Lung (tissue), 12 donors: Measurements from ENCODE around the gene TBX2. TPM values are rescaled to one million over a fixed set of nuclear protein-coding genes. Genes with fewer than 3 reads are reported as not detected.

Experiments used
- ATAC-seq: fragments of 200-7000 bp; cut with Tn5 transposase; one replicate; pipeline ENCODE4 v1.9.1; 2020; ENCODE audit warnings: moderate number of reproducible peaks; ENCODE audit not compliant: insufficient read depth, low FRiP score
- DNase-seq, 3 donors: peaks; one replicate each; pipeline ENCODE4 v3.0.0-alpha.2; 2013 to 2017
- H3K27ac ChIP-seq, 2 donors: one replicate each; pipeline ENCODE4 v1.5.1; 2013; ENCODE audit warnings: mild to moderate bottlenecking in 2 of 2, moderate library complexity in 2 of 2, control low read depth in 1 of 2, inconsistent platforms in 1 of 2, low read depth in 1 of 2, low read length in 1 of 2
- H3K27me3 ChIP-seq, 3 donors: one replicate each; pipeline ENCODE4 v1.5.1; 2013; ENCODE audit warnings: low read length in 2 of 3; ENCODE audit not compliant: control insufficient read depth in 3 of 3, insufficient read depth in 3 of 3
- H3K36me3 ChIP-seq, 4 donors: one replicate each; pipeline ENCODE4 v1.5.1; 2013; ENCODE audit warnings: low read length in 4 of 4, mild to moderate bottlenecking in 1 of 4, moderate library complexity in 1 of 4; ENCODE audit not compliant: control insufficient read depth in 4 of 4, insufficient read depth in 4 of 4
- H3K4me1 ChIP-seq, 5 donors: one replicate each; pipeline ENCODE4 v1.5.1; 2013; ENCODE audit warnings: low read length in 5 of 5, mild to moderate bottlenecking in 2 of 5, moderate library complexity in 1 of 5; ENCODE audit not compliant: control insufficient read depth in 5 of 5, insufficient read depth in 5 of 5
- H3K4me3 ChIP-seq: one replicate; pipeline ENCODE4 v1.5.1; 2013; ENCODE audit warnings: mild to moderate bottlenecking, control low read depth, moderate library complexity
- H3K9ac ChIP-seq, 2 donors: one replicate each; pipeline ENCODE4 v1.5.1; 2013; ENCODE audit warnings: low read length in 2 of 2, control low read depth in 1 of 2; ENCODE audit not compliant: insufficient read depth in 1 of 2
- H3K9me3 ChIP-seq, 4 donors: one replicate each; pipeline ENCODE4 v1.5.1; 2013; ENCODE audit warnings: low read length in 3 of 4, mild to moderate bottlenecking in 1 of 4, moderate library complexity in 1 of 4; ENCODE audit not compliant: control insufficient read depth in 4 of 4, insufficient read depth in 3 of 4
- WGBS, 2 donors: extraction: QIAGEN DNeasy Blood & Tissue Kit; methylation state at CpG; one replicate each; pipeline ENCODE4 v1.1.7; 2013; 5-methylcytosine and 5-hydroxymethylcytosine counted together
- polyA plus RNA-seq, 2 donors: library from polyadenylated mRNA; stranded (reverse); fragments of 200-250 nt; gene quantifications; one replicate each; pipeline ENCODE4 v1.2.1, GENCODE V29; 2013
- total RNA-seq, 2 donors: library from RNA; depleted of rRNA in 1 of 2; stranded (reverse); fragments of >200 nt in 1 of 2; gene quantifications; one replicate each; pipeline ENCODE4 v1.2.1, GENCODE V29; 2014 to 2021
- TF ChIP-seq, protein P1 (sequence below): IDR thresholded peaks from 2 replicates; pipeline ENCODE4 v1.5.1; 2012; ENCODE audit warnings: mild to moderate bottlenecking; ENCODE audit errors: control extremely low read depth, extremely low read depth
- donor health status: control.
- donor health status: control.
- donor health status: Bipolar disorder and iron deficiency.
- donor health status: healthy.
- donor health status: DM: yes; HTN: yes; CAD: no.

TBX2 gene
- total and polyA plus RNA-seq, 4 donors, result 44.5 to 155 (median 79.2) TPM

DNA sequence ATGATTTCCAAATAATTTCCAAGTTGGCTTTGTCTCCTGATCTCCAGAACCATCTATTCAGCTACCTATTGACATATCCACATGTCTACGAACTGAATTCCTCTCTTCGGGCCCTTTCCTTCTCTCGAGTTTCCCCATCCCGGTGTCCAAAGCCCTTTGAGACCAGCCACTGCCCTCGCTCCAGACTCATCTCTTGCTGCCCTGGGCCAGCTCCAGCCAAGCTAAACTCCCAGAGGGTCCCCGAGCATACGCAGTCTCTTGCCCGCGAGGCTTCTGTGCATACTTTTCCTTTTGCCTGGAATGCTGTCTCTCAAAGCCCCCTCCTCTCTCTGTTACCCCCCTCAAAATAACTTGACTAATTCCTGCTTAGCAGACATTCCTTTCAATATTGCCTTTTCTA, 27.2 kb upstream of the TBX2 start:
- no peaks in the 10 kb centered on the region for H3K9me3 ChIP-seq
- peaks cover 0 to 10% (median under 1%) of the 10 kb centered on the region in 5 donors for H3K4me1 ChIP-seq
- H3K4me3 ChIP-seq, result no peak overlapping the region
- peaks cover 0 to 3% (median 0%) of the 10 kb centered on the region in 4 donors for H3K36me3 ChIP-seq
- TF ChIP-seq, protein P1, sequence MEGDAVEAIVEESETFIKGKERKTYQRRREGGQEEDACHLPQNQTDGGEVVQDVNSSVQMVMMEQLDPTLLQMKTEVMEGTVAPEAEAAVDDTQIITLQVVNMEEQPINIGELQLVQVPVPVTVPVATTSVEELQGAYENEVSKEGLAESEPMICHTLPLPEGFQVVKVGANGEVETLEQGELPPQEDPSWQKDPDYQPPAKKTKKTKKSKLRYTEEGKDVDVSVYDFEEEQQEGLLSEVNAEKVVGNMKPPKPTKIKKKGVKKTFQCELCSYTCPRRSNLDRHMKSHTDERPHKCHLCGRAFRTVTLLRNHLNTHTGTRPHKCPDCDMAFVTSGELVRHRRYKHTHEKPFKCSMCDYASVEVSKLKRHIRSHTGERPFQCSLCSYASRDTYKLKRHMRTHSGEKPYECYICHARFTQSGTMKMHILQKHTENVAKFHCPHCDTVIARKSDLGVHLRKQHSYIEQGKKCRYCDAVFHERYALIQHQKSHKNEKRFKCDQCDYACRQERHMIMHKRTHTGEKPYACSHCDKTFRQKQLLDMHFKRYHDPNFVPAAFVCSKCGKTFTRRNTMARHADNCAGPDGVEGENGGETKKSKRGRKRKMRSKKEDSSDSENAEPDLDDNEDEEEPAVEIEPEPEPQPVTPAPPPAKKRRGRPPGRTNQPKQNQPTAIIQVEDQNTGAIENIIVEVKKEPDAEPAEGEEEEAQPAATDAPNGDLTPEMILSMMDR, result no peak
- H3K27ac ChIP-seq, result no peak overlapping the region
- no peak overlapping the region for H3K9ac ChIP-seq
- no peaks in the 10 kb centered on the region for H3K27me3 ChIP-seq
- DNase-seq (no peak), ATAC-seq (no peak)
- WGBS, 2 donors, result 92 to 94% methylated on average over 9 of the region's 9 CpGs

DNA sequence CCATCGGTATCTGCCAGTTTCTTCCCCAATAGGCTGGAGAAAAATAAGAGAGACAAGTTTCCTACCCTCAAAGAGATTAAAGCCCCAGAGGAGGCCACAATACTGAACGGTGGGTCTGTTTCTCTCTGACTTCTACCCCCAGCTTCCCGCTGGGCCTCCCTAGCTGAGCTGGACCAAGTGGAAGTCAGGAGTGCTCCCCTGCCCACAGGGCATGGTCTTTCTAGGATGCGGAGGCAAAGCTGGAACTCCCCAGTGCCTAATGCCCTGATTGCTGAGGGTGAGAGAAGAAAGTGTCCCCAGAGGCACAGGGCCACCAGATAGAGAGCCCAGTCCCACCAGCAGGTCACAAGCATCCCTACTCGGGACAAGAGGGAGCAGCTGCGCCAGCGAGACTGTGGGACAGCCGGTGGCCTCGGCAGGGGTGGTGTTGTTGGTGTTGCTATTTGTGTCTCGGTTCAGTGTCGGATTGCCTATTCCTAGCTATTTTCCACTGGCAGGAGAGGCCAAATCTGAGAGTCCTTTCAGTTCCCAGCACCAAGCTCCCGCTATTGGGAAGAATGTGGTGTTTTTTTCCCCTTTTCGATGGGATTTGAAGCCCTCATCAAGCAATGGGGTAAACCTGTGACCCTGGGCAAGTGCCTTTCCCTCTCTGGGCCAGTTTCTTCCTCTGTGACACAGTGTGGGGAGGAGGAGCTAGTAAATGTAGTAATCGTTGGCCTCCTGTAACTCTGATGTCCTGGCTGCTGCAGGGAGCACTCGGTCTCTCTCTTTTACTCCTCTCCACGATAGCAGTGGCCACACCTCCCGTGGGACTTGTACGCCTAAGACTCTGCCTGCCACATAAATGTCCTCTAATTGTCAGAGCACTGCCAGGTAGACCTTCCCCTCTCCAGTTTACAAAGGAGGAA, 22.5 kb upstream of the TBX2 start:
- Histone ChIP-seq H3K27me3 (no peaks in the 10 kb centered on the region), H3K27ac (peak overlapping the region in 1 of 2 donors; percentile 20), H3K4me3 (no peak overlapping the region), H3K4me1 (peaks cover 0 to 31% (median 7%) of the 10 kb centered on the region in 5 donors), H3K9ac (no peak overlapping the region), H3K36me3 (peaks cover 0 to under 1% (median 0%) of the 10 kb centered on the region in 4 donors), H3K9me3 (no peaks in the 10 kb centered on the region)
- WGBS, 2 donors, result 88 to 91% methylated on average over 18 of the region's 18 CpGs
- TF ChIP-seq, protein P1, result no peak
- DNase-seq, result no peak
- no peak for ATAC-seq

DNA sequence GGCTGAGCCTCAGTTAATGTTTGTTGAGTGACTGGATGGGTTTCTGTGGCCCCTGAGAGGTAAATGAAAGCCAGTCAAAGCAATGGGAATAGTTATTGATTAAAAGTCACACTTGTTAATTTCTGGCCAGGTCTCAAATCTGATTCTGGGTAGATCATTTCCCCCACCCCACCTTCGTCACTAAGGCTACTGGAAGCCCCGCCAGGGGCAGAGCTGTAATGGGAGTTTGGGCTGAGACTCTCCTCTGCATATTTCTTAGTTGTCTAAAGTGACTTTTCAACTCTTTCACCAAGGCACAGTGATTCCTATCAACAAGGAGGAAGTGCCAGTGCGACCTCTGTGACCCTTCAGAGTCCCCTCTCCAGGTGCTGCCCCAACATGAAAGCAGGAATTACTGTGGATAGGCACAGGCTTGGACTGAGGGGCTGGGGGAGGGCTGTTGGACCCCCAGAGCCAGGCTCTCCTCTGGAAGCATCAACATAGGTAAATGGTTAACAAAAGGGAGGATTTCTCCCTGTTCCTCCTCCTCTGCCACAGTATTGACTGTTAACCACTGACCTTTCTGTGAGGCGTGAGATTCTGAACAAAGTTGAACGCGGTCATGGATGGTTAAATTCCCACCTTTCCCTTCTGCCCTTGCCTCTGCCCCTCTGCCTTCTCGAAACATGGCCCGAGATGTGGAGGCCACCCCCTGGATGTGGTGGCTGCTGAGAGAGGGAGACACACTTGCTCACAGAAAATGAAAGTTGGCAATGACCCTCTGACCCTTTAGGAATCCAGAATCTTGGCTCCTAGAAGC, 20.8 kb upstream of the TBX2 start:
- 87 to 90% methylated on average over 8 of the region's 8 CpGs for WGBS, 2 donors
- ATAC-seq (no peak), DNase-seq (no peak)
- H3K9me3 ChIP-seq, result no peaks in the 10 kb centered on the region
- H3K27ac ChIP-seq, result peak overlapping the region in 1 of 2 donors; percentile 57
- peaks cover 0 to 35% (median 4%) of the 10 kb centered on the region in 5 donors for H3K4me1 ChIP-seq
- H3K27me3 ChIP-seq, result no peaks in the 10 kb centered on the region
- TF ChIP-seq, protein P1, result no peak
- H3K9ac ChIP-seq, result no peak overlapping the region
- no peak overlapping the region for H3K4me3 ChIP-seq
- H3K36me3 ChIP-seq, result no peaks in the 10 kb centered on the region
